ENCODE data around the gene GGTLC2.

DNA sequence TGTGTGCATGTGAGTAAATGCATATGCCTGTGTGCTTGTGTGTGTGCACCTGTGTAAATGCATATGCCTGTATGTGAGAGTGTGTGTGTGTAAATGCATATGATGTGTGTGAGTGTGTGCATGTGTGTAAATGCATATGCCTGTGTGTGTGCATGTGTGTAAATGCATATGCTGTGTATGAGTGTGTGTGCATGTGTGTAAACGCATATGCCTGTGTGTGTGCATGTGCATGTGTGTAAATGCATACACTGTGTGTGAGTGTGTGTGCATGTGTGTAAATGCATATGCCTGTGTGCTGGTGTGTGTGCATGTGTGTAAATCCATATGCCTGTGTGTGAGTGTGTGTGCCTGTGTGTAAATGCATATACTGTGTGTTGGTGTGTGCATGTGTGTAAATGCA, 37.8 kb downstream of the GGTLC2 start:
- no peak for TF ChIP-seq POLR2A (IDR thresholded peaks at IDR 0.05; ENCODE audit: low read length)
- TF ChIP-seq GATA1 (IDR thresholded peaks at IDR 0.05; ENCODE audit: low read depth, low read length) = no peak

All from erythroblast (primary cell).